ENCODE results near the gene IFFO2.

The IFFO2 gene

DNA sequence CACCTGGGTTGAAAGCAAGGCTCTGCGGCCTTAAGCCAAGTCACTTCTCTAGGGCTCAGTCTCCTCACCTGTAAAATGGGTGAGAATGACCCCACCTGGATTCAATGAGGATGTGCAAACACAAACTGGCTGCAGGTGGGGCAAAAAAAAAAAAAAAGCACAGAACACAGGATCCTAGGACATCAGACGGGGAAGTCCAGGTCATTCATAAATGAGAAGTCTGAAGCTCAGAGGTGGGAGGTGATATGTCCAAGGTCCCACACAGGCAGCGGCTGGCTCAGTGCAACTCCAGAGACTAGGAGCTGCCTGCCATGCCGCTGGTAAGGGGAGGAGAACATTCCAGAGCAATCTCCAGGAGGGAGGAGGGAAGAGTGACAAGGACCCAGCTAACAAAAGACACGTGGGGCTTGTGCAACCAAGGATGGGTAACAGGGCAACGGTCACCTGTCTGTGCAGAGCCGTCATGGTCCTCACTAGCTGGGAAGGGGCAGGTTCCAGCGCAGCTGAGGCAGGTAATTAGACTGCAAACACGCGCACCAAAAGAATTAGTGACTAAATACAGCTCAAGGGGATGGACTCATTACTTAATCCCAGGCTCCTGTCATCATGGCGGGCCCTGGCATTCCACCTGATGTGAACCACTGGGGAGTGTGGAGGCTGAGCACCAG lies 19.5 kb downstream of the IFFO2 start:
- no peak for DNase-seq (ENCODE audit: low spot score)

DNA sequence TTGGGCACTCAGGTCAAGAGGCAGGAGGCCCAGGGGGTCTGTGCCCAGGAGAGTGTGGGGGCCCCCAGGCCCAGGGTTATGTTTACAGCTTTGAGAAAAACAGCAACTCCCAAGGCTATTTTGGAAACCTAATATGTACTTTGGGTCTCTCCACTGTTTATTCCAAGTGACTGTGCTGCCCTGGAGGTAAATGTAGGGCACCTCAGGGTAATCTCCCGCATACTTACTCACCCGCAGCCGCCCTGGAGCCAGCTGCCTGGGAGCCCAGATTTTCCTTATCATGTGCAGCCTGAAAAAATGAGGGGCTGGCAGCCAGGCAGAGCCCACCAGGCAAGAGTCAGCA lies 20.0 kb downstream of the IFFO2 start:
- no peak for DNase-seq (ENCODE audit: low spot score)

DNA sequence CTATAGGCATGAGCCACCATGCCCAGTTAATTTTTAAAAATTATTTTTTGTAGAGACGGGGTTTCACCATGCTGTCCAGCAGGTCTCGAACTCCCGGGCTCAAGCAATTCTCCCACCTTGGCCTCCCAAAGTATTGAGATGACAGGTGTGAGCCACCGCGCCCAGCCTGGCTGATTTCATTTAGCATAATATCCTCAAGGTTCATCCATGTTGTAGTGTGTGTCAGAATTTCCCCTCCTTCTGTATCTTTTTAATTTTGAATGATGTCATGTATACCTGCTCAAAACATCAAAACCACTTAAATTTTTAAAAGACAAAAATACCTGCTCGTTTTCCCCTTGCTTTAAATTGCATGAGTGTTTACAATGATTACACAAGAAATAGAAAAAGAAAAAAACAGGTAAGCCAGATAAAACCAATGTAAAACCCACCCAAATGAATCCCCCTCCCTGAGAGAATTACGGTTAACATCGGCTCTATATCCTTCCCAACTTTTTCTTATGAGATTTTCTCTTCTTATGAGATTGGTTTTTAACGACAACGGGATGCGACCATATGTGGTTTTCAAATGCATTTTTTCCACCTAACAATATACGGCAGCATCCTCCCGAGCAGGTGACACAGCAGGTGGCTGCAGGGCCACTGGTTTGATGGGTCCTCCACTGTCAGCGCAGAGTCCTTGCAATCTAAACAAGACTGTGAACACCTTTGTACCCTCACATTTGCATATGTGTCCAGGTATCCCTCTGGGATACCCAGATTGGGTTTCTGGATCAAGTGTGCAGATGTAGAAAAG lies 22.1 kb downstream of the IFFO2 start:
- DNase-seq (ENCODE audit: low spot score) = no peak

DNA sequence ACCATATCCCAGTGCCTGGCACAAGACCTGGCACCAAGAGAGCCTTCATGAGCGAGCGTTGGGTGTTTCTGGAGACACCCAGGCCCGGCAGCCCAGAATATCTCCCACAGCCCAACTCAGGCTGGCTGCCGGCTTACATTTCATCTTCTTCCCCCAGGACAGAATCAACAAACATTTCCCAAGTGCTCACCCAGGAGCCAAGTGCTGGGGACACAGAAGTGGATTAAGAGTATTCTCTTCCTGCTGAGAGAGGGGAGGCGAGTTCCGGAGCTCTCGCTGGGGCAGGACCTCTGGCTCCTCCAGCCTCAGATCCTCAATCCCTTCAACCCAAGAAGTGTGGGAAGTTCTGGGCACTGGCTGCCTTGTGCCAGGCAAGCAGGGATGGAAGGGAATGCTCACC lies 23.6 kb downstream of the IFFO2 start:
- DNase-seq (ENCODE audit: low spot score) = no peak

DNA sequence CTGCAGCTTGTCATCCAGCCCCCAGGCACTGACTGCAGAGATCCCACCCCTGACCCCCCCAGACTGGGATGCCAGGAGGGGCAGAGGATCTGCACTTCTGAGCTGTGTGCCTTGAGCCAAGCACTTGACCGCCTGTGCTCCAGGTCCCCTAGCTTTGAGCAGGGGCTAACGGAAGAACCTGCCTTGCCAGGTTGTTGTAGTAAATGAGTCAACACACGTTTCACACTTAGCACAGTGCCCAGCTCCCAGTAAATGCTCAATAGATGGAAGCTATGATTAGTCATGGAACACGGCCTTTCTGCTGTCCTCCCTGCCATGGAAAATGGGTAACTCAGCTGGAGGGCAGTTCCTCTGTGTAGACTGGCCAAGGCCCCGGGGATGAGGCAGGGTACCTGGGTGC lies 24.1 kb downstream of the IFFO2 start:
- DNase-seq (ENCODE audit: low spot score) = no peak

DNA sequence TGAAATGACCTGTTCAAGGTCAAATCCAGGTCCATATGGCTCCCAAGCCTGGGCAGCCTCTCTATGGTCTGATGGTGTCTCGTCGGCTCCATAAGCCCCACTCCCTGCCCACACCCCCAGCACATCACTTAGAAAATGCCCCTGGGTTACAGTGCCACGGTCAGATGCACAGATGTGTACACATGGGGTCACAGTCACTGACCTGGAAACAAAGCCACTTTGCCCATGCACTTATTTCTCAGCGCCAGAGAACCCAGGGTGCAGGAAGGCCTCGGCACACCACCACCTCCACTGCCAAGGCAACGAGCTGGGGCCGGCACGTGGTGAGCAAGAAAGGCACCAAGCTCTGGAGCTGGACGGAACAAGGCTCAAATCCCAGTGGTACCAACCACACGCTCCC lies 24.7 kb downstream of the IFFO2 start:
- no peak for DNase-seq (ENCODE audit: low spot score)

DNA sequence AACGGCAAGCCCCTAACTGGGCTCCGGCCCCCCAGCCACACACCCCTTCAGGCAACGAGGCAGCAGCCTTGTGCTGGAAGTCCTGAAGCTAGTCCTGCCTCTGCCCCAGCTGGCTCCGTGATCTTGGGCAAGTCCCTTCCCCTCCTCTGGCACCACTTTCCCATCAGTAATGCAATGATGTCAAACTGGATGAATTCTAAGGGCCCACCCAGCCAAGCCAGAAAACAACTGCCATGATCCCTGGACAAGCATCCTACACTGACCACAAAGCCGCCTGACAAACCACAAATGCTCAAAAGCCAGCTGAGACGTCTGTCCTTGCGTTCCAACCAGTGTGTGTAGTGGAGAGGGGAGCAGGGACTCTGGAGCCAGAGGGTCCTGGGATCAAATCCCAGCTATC lies 26.8 kb downstream of the IFFO2 start:
- DNase-seq (ENCODE audit: low spot score) = no peak

DNA sequence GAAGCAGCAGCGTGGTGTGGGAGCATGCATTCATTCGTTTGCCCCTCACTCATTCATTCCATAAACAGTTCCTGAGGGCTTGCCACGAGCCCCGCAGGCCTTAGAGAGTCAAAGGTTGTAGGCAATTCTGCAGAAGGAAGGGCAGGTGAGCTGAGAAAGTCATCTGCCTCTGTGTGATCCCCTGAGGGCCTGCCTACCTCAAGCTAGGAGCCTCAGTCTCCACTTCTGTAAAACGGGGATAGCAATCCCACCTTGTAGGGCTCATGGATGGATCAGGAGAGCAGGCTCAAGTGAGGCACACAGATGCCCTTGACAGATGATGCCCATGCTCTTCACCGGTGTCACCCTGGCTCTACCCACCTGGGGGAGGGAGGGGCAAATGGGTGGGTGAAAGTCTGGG lies 27.5 kb downstream of the IFFO2 start:
- DNase-seq (ENCODE audit: low spot score) = no peak

DNA sequence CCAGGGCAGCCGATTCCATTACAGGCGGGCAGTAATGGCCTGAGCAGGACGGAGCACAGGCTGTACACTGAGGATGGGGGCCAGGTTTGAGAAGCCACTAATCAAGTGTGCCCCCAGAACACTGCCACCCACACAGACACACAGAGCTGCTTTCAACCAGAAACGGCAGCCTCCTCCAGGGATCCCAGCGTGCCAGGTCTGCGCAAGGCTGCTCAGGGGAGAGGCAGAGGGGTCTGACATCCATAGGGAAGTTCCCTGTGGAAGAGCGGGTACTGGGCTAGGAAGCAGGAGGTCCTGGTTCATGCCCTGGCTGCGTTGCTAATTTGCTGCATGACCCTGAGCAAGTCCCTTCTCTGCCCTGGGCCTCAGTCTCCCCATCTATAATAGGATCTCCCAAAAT lies 28.1 kb downstream of the IFFO2 start:
- no peak for DNase-seq (ENCODE audit: low spot score)

DNA sequence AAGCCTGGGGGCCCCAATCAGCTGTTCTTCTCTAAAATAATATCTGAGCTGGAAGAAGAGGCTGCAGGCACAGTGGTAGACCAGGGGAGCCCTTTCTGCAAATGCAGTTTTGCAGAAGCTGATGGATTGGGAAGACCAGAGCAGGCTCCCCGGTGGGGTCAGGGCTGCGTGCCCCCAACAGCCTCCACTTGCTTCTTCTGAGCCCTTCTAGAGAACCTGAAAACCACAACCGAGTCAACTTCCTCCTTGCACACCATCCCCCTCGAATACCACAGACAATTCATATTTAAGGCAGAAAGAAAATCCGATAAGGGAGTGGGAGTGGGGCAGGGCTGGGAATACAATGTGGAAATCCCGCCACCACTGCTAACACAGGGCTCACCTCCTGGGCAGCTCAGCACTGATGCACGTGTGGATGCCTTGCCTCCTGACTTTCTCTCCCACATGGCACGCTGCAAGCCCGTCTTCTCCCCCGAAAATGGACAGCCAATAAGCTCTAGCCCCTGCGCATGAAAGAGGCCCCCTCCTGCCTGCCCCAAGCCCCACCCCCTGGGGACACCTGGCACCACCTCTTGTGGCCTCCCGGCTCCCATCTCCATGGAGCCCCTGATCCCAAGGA lies 28.7 kb downstream of the IFFO2 start:
- DNase-seq (ENCODE audit: low spot score) = no peak

DNA sequence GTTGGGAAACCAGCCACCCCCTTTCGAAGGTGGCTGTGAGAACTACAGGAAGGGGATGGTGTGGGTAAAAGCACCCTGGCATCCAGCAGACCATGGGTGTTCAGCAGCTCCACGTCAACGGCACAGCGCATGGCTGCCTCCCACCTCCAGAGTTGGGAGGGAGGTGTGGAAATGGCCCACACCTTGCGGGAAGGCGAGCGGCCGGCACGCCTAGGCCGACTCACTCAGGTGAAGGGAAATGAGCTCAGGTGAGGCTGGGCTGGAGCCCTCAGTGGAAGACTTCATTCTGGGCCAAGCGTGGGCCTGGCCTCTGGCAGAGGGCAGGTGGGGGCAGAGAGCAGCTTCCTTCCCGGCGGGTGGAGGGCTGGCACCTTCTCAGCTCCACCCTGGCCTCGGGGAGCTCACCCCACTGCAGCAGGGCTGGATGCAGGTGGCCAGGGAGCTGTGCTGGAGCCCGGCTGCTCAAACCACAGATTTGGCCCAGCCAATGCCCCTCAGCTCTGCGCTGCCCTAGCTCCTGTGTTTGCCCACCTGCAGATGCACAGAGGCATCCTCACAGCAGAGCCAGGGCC lies 29.3 kb downstream of the IFFO2 start:
- no peak for DNase-seq (ENCODE audit: low spot score)

DNA sequence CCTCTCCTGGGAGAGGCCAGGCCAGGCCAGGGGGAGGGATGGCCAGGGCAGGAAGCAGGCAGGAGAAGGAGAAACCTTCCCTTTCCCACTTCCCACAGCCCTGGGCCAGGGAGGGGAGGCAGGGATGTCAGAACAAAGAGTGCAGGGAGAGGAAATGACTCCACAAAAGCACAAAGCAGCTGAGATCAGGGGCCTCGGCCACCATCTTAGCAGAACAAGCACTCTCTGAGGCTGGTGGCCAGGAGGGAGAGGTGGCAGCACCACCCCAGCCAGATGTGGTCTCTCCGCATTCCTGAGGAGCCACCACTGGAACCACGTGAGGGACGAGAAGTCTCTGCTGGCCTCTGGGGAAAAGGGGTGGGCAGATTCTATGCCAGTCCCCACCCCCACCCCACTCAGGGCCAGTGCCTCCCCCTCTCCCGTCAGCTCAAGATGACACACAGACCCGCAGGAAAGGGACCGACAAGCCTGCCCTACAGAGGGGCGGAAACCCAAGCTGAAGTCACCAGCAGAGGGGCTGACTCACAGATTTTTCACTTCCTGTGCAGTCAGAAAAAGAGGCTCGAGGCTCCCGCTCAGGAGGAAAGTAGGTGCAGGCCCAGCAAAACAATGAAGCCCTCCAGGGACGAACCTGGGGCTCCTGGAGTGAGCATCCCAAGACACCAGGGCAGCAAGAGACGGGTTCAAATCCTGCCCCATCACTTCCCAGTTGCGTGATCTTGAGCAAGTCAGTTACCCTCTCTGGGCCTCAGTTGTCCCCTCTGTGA lies 30.0 kb downstream of the IFFO2 start:
- DNase-seq (ENCODE audit: low spot score) = no peak

DNA sequence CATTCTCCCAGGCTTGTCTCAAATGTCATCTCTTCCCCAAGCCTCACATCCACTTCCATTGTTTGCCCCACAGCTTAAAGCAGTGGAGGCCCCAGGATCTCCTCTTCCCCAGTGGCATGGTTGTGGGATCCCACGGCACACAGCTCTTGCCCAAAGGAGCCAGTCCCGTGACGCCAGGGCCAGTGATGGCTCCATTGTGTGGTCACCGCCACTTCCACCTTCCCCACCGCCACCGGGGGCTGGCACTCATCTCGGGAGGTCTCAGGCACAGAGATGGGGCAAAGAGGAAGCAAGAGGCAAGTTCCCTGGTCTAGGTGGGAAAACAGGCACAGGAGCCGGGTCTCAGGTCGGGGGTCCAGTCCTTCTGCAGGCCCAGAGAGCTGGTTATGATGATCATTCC lies 31.2 kb downstream of the IFFO2 start:
- no peak for DNase-seq (ENCODE audit: low spot score)

DNA sequence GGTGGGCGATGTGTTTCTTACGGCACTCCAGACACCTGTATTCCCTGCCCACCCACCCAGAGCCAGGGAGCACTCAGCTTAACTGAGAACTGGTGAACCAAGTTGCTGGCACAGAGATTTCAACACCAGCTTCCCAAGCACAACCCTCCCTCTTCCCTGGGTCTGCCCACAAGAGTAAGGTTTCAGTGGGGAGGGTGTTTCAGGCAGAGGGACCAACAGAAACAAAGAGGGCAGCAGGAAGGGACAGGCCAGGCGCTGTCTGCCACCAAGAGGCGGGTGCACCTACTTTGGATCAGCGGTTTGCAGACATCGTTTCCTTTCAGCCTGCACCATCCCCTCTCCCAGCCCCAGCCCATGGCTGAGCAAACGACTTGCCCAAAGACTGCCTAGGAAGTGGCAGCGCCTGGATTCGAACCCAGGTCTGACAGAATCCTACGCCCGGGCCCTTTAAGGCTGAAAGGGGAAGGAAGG lies 32.2 kb downstream of the IFFO2 start:
- no peak for DNase-seq (ENCODE audit: low spot score)

DNA sequence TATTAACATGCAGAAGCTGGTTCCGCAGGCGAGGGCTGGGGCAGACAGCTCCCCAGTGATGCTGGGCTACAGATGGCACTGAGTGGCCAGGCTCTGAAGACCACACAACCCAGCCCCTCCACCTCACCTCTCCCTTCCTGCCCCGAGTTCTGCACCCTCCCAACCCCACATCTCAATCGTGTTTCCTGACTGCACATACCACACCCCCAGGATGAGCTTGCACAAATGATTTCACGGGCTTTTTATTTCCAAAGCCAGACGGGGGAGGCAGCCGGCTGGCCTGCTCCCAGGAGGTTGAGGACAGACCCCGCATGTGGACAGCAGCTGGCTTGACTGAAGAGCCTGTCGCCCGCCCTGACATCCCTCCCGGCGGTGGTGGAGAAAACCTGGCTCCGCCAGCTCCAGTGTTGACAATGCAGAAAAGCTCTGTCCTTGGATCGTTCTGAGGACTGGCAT lies 32.7 kb downstream of the IFFO2 start:
- no peak for DNase-seq (ENCODE audit: low spot score)

DNA sequence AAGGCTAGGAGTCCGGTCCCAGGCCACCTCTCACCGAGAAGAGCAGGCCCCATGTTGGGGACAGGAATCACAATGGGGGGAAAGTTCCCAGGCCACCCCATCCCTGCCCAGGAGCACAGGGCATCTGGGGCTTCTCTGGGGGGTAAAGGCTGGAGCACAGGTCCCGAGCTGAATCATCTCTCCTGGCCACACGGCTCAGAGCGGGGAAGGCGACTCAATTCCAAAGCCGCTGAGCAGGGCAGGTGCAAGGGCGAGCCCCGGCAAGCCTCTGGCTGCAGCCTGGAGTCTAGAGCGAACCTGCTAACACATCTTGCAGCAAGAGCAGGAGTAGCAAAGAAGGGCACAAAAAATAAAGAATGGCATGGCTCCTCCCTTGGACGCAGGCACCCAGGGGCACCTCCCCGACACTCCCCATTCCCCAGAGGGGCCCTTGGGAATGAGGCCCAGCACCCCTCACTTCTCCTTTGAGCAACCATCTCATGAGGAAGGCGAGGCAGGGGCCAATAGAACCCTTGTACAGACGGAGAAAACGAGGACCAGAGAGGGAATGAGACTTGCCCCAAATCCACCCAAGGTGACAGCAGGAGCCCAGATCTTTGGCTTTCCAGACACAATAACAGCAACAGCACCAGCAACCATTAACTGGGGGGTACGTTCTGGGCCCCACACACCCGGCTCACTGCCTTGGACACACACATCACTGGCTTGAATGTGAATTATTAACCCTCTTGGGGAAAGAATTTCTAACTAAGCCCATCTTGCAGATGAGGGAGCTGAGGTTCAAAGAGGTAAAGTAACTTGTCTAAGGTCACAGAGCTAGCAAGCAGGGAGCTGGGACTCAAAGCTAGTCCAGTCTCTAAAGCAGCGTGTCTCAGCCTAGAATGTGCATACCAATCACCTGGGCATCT lies 33.4 kb downstream of the IFFO2 start:
- no peak for DNase-seq (ENCODE audit: low spot score)

DNA sequence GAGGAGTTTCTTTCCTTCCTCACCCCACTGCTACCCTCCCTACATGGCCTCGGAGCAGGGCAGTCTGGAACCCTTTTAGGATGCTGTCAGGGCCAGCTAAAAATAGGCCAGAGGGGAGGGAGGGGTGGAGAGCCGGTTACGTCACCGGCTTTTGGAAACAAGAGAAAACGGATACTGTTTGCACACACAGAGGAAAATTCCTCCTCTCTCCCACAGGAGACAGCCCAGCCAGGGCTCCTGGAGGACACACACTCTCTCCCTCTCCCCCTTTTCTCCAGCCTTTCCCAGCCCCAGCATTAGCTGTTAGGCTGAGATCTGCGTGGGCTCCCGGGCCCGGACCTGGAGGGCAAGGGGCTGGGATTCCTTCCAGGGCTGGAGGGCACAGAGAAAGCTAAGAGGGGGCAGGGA lies 34.2 kb downstream of the IFFO2 start:
- DNase-seq (ENCODE audit: low spot score) = peak; percentile 98

DNA sequence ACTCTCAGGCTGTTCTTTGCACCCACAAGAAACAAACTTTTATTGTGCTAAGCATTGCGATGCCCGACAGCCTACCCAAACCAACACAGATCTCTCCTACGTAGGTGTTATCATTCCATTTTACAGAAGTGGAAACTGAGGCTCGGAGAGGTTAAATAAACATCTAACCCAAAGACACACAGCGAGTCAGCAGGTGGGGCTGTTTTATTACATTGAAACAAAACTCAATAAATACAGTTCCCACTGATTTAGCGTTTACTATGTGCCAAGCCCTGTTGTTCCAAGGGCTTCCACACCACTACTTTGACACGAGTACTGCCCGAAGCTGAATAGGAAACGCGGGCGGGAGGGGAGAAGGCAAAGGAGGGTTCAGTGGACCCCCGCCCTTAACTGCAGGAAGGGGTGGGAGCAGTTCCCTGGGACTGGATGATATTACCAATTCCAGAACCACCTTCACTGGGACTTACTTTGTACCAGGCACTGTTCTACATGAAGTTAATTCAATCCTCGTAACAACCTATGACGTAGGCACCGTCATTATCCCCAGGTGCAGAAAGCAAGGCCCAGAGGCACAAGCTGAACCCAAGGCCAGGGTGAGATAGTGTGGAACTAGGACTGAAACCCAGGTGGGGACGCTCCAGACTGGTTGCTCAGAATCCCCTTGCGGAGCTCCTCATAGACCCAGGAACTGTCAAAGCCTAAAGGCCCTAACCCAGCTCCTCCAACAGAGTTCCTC lies 34.8 kb downstream of the IFFO2 start:
- DNase-seq (ENCODE audit: low spot score) = no peak

DNA sequence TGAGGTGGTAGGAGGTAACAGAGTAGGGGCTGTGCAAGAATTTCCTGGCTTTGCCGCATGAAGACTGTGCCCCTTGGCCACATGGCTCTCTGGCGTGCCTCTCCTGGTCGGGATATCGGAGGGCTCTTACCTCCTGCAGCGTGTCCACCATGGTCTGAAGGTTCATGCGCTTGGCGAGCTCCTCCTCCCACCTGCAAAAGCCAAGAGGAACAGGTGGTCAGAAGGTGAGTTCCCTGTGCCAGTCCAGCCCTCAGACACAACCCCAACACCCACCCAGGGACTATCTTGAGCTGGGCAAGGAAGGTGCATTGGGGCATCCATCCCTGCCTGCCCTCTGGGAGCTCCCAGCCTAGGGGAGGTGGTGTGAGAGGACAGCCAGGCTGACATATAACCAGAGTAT lies 35.5 kb downstream of the IFFO2 start:
- DNase-seq (ENCODE audit: low spot score) = no peak

DNA sequence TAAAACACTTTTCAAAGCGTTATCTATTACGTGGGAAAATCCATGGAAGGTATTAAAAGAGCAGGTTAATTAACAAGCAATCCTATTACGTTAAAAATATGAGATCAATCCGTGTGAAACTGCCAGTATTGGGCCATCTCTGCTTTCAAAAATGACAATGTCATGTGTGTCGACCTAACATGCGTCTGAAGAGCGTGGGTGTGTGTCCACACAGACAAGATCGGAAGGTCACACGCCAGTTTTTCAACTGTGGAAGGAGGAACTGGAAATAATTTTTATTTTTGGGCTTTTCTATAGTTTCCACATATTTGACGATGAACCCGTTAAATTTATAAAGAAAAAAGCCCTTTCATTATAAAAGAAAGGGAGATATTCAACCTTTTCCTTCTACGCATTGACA lies 36.5 kb downstream of the IFFO2 start:
- no peak for DNase-seq (ENCODE audit: low spot score)

Data from cerebellar cortex (tissue), 1 donor.